Mucosa of descending colon (tissue), 3 donors: ENCODE results near the gene ALG12. TPM values are rescaled to one million over a fixed set of nuclear protein-coding genes. Genes with fewer than 3 reads are reported as not detected.
A peak's percentile ranks its signal among the peaks of the same experiment; 100 is the strongest.

Experiments used
- ATAC-seq: fragments of 200-7000 bp; cut with Tn5 transposase; one replicate; pipeline ENCODE4 v1.9.1; 2020; ENCODE audit warnings: mild to moderate bottlenecking, moderate library complexity
- DNase-seq, 3 donors: peaks; one replicate each; pipeline ENCODE4 v3.0.0-alpha.2; 2020
- H3K36me3 ChIP-seq: fragments of 200-600 bp; one replicate; pipeline ENCODE4 v1.8.0; 2021; ENCODE audit warnings: low read depth, mild to moderate bottlenecking
- H3K4me1 ChIP-seq: fragments of 200-600 bp; one replicate; pipeline ENCODE4 v1.8.0; 2021; ENCODE audit warnings: low read depth, mild to moderate bottlenecking
- H3K4me3 ChIP-seq: fragments of 200-600 bp; one replicate; pipeline ENCODE4 v1.8.0; 2021; ENCODE audit warnings: mild to moderate bottlenecking
- H3K9me3 ChIP-seq: fragments of 200-600 bp; one replicate; pipeline ENCODE4 v1.8.0; 2021; ENCODE audit warnings: mild to moderate bottlenecking
- intact Hi-C, 2 donors: fragments of 100-400 bp; cut with DNase I in 1 of 2; cut with micrococcal nuclease in 1 of 2; formaldehyde crosslinking; loops; one replicate each; pipeline versions ENCODE4 v1.11.0 to v1.11.1; 2022; cut with DNase I, micrococcal nuclease
- total RNA-seq, 3 donors: library from RNA; stranded (reverse); fragmentation: NEBNext Ultra II Directional in 2 of 3; extraction: Animal tissue kit (Norgen Biotek cat#: 25700) in 2 of 3; gene quantifications; one replicate each; pipeline versions ENCODE4 v1.2.1 to v1.2.4, GENCODE V29; 2021 to 2023
- TF ChIP-seq, protein P1 (sequence below): fragments of 200-600 bp; IDR thresholded peaks from one replicate; pipeline ENCODE4 v1.8.0; 2022; ENCODE audit warnings: antibody characterized with exemption, mild to moderate bottlenecking
- donor health status: DM: no; HTN: no; CAD: no; lungs with moderate emphysema.
- donor health status: DM: no; HTN: no; CAD: no.
- donor health status: DM: no; HTN: yes; CAD: no.

Gene ALG12
- total RNA-seq, 3 donors from 2014 or later, result 21.7 to 28.7 (median 25.5) TPM

DNA sequence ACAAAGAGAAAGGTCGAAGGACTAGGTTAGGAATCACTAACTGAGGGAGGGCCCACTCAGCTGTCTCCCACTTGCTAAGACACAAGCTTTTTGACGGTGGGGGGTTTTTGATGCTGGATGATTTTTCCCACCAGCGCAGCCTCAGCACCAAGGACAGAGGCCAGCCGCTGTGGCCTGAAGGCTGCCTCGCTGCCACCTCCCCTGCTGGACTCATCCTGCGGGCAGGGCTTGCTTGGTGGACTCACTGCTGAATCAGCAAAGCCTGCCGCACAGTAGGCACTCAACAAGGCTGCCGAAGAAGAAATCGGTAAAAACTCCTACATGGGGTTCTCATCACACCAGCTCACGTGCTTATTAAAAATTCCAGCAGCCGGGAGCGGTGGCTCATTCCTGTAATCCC lies 2.6 kb downstream of the ALG12 start:
- H3K4me3 ChIP-seq, result no peak overlapping the region
- no peaks in the 10 kb centered on the region for H3K9me3 ChIP-seq
- intact Hi-C loops, result no loop called here
- no peak for ATAC-seq
- TF ChIP-seq, protein P1, sequence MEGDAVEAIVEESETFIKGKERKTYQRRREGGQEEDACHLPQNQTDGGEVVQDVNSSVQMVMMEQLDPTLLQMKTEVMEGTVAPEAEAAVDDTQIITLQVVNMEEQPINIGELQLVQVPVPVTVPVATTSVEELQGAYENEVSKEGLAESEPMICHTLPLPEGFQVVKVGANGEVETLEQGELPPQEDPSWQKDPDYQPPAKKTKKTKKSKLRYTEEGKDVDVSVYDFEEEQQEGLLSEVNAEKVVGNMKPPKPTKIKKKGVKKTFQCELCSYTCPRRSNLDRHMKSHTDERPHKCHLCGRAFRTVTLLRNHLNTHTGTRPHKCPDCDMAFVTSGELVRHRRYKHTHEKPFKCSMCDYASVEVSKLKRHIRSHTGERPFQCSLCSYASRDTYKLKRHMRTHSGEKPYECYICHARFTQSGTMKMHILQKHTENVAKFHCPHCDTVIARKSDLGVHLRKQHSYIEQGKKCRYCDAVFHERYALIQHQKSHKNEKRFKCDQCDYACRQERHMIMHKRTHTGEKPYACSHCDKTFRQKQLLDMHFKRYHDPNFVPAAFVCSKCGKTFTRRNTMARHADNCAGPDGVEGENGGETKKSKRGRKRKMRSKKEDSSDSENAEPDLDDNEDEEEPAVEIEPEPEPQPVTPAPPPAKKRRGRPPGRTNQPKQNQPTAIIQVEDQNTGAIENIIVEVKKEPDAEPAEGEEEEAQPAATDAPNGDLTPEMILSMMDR, result no peak
- peak in 1 of 3 donors; percentile 22 for DNase-seq
- peaks cover 23% of the 10 kb centered on the region for H3K4me1 ChIP-seq
- no peaks in the 10 kb centered on the region for H3K36me3 ChIP-seq

DNA sequence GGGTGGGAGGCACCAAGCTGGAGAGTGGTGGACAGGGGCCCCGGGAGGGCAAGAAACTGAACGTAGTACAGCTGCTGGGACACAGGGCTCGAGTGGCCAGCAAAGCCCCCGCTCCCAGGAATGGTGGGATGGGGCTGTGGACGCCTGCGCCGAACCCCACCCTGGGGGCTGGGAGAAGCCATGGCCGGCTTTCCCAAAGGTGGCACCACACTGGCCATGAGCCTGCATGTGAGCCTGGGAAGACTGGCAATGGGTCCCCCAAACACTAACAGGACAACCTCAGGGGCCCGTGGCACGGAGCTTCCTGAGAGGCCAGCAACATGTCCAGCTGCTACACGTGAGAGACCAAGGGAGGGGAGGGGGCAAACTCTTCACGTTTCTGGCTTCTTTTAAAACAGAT lies 4.0 kb downstream of the ALG12 start:
- no peaks in the 10 kb centered on the region for H3K9me3 ChIP-seq
- intact Hi-C loops, result no loop called here
- peak in 1 of 3 donors; percentile 45 for DNase-seq
- no peak for ATAC-seq
- H3K36me3 ChIP-seq, result no peaks in the 10 kb centered on the region
- no peak overlapping the region for H3K4me3 ChIP-seq
- TF ChIP-seq, protein P1, result no peak
- H3K4me1 ChIP-seq, result peaks cover 16% of the 10 kb centered on the region

DNA sequence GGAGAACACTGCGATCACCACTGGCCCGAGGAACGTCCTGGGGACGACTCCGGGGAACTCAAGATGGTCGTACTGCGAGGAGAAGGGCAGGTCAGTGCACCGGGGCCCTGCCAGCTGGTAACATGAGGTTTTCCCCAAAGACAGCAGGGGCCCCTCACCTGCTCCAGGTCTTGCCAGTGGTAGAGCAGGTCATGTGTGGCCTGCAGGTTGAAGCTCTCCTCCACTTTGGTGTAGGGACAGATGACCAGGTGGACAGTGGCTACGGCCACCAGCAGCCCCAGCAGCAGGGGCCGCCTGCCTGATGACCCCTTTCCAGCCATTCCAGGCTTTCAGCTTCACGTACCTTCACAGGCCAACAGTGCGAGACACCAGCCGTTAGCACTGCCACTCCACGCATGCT lies 4.8 kb downstream of the ALG12 start:
- no peak for ATAC-seq
- TF ChIP-seq, protein P1, result no peak
- intact Hi-C loops, result no loop called here
- DNase-seq, result peak in 1 of 3 donors; percentile 25
- H3K4me3 ChIP-seq, result no peak overlapping the region
- H3K9me3 ChIP-seq, result no peaks in the 10 kb centered on the region
- no peaks in the 10 kb centered on the region for H3K36me3 ChIP-seq
- H3K4me1 ChIP-seq, result peaks cover 11% of the 10 kb centered on the region

DNA sequence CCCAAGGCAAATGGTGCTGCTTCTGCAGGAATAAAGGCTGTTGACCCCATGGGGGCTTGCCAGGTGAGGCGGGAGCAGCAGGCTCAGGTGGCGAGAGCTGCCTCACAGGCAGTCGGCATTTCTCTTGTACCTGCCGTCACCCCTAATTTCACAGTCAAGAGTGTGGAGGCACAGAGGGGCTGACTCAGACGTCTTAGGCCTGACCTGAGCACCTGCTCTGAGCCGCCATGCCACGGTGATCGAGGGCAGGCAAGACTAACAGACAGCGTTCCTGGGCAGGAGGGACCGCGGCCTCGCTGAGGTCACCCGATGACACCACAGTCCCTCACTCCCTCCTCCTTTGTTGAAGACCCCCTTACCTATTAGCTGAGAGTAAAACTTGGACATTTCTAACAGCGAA lies 5.2 kb downstream of the ALG12 start:
- Histone ChIP-seq H3K4me1 (peaks cover 11% of the 10 kb centered on the region), H3K36me3 (no peaks in the 10 kb centered on the region), H3K9me3 (no peaks in the 10 kb centered on the region), H3K4me3 (no peak overlapping the region)
- intact Hi-C loops, result no loop called here
- DNase-seq (peak in 2 of 3 donors; percentile 17 to 34), ATAC-seq (no peak)
- TF ChIP-seq, protein P1, result no peak

DNA sequence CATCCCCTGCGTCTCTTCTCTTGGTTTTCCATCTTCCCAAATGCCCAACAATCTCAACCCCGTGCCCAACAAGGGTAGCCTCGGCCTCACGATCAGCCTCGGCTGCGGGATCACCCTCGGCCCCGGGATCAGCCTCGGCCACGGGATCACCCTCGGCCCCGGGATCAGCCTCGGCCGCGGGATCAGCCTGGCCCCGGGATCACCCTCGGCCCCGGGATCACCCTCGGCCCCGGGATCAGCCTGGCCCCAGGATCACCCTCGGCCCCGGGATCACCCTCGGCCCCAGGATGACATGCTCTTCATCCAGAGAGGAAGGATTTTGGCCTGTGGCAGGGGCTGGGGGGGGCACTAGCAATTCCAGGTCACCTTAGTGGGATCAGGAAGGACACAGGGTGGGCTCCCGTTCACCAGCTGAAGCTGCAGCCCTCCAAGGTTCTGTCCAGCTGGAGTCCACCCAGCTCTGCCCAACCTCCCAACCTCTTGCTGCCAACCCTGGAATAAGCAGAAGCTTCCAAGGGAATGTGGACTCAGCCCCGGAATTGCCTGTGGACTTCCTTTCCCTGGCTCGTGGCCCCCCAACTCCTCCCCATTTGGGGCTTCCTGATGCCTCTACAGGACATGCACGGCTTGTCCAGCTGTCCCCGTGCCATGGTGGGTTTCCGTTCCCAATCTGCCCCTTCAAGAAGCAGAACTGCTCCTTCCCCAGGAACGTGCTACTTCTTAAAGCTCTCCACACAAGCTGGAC lies 6.2 kb downstream of the ALG12 start:
- peak in 2 of 3 donors; percentile 14 to 39 for DNase-seq
- no peak overlapping the region for H3K4me3 ChIP-seq
- no peaks in the 10 kb centered on the region for H3K9me3 ChIP-seq
- no peak for ATAC-seq
- peaks cover 5% of the 10 kb centered on the region for H3K4me1 ChIP-seq
- TF ChIP-seq, protein P1, result no peak
- intact Hi-C loops, result no loop called here
- H3K36me3 ChIP-seq, result no peaks in the 10 kb centered on the region
